HepG2 (cell line): Measurements from ENCODE around the gene GNB1. TPM values are rescaled to one million over a fixed set of nuclear protein-coding genes. Genes with fewer than 3 reads are reported as not detected.
A peak's percentile ranks its signal among the peaks of the same experiment; 100 is the strongest.

Experiments
- ATAC-seq: fragments of 200-7000 bp; cut with Tn5 transposase; 3 replicates; pipeline ENCODE4 v1.9.1; 2020; ENCODE audit warnings: mild to moderate bottlenecking, moderate library complexity
- BruUV-seq: library from RNA; stranded (reverse); fragments of 400-500 nt; replicated peaks from 2 replicates; lab custom pipeline; 2021; lab: Mats Ljungman, UMichigan
- CTCF ChIA-PET: fragments of 300-600 bp; formaldehyde crosslinking; extraction: SDS; loops from one replicate; lab custom pipeline; 2021; ENCODE audit warnings: low total read pairs, inconsistent platforms, low intra/inter-chr PET ratio; lab: Yijun Ruan, JAX
- POLR2A ChIA-PET: fragments of 350-600 bp; sonication (Branson Sonifier 250); formaldehyde crosslinking; loops from one replicate; lab custom pipeline; 2020; ENCODE audit warnings: antibody characterized with exemption, inconsistent platforms; lab: Yijun Ruan, JAX
- DNase-seq: peaks from one replicate; pipeline ENCODE4 v3.0.0-alpha.2; 2015; ENCODE audit warnings: low spot score
- FAIRE-seq: peaks from 3 replicates; lab custom pipeline; 2011; peaks lifted over from hg19 to GRCh38; lab: Jason Lieb, UNC
- H2AFZ ChIP-seq: one replicate; pipeline ENCODE4 v1.6.1; 2011; ENCODE audit warnings: low read length, inconsistent platforms
- H3K27ac ChIP-seq: fragments of 300-600 bp; 3 replicates; pipeline ENCODE4 v1.8.0; 2011; ENCODE audit warnings: mixed run types, mild to moderate bottlenecking, mixed read lengths, low read length, inconsistent platforms; ENCODE audit not compliant: insufficient read depth; ENCODE audit errors: extremely low read length
- H3K27me3 ChIP-seq, 2 experiments: fragments of 200-600 bp in 1 of 2; 2 replicates in 1 of 2; 3 replicates in 1 of 2; pipeline versions ENCODE4 v1.6.0 to v1.8.0; 2011; ENCODE audit warnings: low read length in 2 of 2, mild to moderate bottlenecking in 2 of 2, moderate library complexity in 2 of 2, inconsistent platforms in 1 of 2; ENCODE audit not compliant: insufficient read depth in 2 of 2, control insufficient read depth in 1 of 2
- H3K36me3 ChIP-seq, 2 experiments: fragments of 200-600 bp in 1 of 2; replicated peaks in 1 of 2; 2 replicates in 1 of 2; 3 replicates in 1 of 2; pipeline versions ENCODE4 v1.5.1 to v1.8.0; 2011; ENCODE audit warnings: low read length in 2 of 2, inconsistent platforms in 1 of 2; ENCODE audit not compliant: insufficient read depth in 2 of 2, control insufficient read depth in 1 of 2
- H3K4me1 ChIP-seq: 2 replicates; pipeline ENCODE4 v1.5.1; 2012; ENCODE audit warnings: low read length, inconsistent platforms; ENCODE audit not compliant: insufficient read depth
- H3K4me2 ChIP-seq: 2 replicates; pipeline ENCODE4 v1.6.0; 2011; ENCODE audit warnings: low read depth, low read length, inconsistent platforms
- H3K4me3 ChIP-seq, 3 experiments: fragments of 200-600 bp in 1 of 3; sonication (generic), shearing (Covaris generic) in 1 of 3; replicated peaks in 1 of 3; 2 replicates each; pipeline ENCODE4 v1.5.1; 2011 to 2016; ENCODE audit warnings: low read length in 3 of 3, inconsistent platforms in 2 of 3, low read depth in 2 of 3, mild to moderate bottlenecking in 2 of 3, control low read depth in 1 of 3, mixed read lengths in 1 of 3; ENCODE audit not compliant: insufficient read depth in 1 of 3
- H3K79me2 ChIP-seq: one replicate; pipeline ENCODE4 v1.6.1; 2011; ENCODE audit warnings: low read length, inconsistent platforms; ENCODE audit not compliant: insufficient read depth
- H3K9ac ChIP-seq: 2 replicates; pipeline ENCODE4 v1.6.0; 2011; ENCODE audit warnings: mild to moderate bottlenecking, low read depth, low read length, inconsistent platforms; ENCODE audit not compliant: insufficient read depth
- H3K9me3 ChIP-seq: 2 replicates; pipeline ENCODE4 v1.5.1; 2012; ENCODE audit warnings: mild to moderate bottlenecking, low read length
- H4K20me1 ChIP-seq: 2 replicates; pipeline ENCODE4 v1.6.0; 2011; ENCODE audit warnings: inconsistent platforms, mild to moderate bottlenecking, low read length, moderate library complexity; ENCODE audit not compliant: insufficient read depth
- ARID4A ChIP-seq: sonication (generic); formaldehyde crosslinking; IDR thresholded peaks from 2 replicates; pipeline ENCODE4 v1.5.0; 2020; ENCODE audit warnings: mild to moderate bottlenecking, missing genetic modification reagents, borderline replicate concordance
- ASH2L ChIP-seq: fragments of 300-600, 200-600 bp; sonication (generic); IDR thresholded peaks from 2 replicates; pipeline ENCODE4 v1.7.0; 2017; ENCODE audit warnings: low read depth, mild to moderate bottlenecking, moderate library complexity, mixed read lengths, low read length; ENCODE audit not compliant: insufficient read length
- CEBPZ ChIP-seq: IDR thresholded peaks from 2 replicates; pipeline ENCODE4 v1.6.1; 2012; ENCODE audit warnings: low read length, improper control_type of control experiment
- DPF2 ChIP-seq: sonication (generic); formaldehyde crosslinking; IDR thresholded peaks from 2 replicates; pipeline ENCODE4 v1.4.0; 2020; ENCODE audit warnings: mild to moderate bottlenecking, low read depth, missing genetic modification reagents, borderline replicate concordance
- ZFP36 ChIP-seq: fragments of 150-350 bp; IDR thresholded peaks from 2 replicates; pipeline ENCODE4 v1.6.1; 2018; ENCODE audit warnings: borderline replicate concordance, low read length, low read depth; ENCODE audit not compliant: partially characterized antibody
- ZNF121 ChIP-seq: sonication (generic); formaldehyde crosslinking; IDR thresholded peaks from 2 replicates; pipeline ENCODE4 v1.5.0; 2020; ENCODE audit warnings: mild to moderate bottlenecking, missing genetic modification reagents
- ZNF460 ChIP-seq: sonication (generic); formaldehyde crosslinking; IDR thresholded peaks from 2 replicates; pipeline ENCODE4 v1.5.1; 2020; ENCODE audit warnings: missing genetic modification reagents, mild to moderate bottlenecking, borderline replicate concordance
- ZNF770 ChIP-seq: sonication (generic); formaldehyde crosslinking; IDR thresholded peaks from 2 replicates; pipeline ENCODE4 v1.5.0; 2020; ENCODE audit warnings: mild to moderate bottlenecking, missing genetic modification reagents
- WGBS: methylation state at CpG from one replicate; pipeline ENCODE4 v1.1.6; 2017; ENCODE audit warnings: low lambda C conversion rate; 5-methylcytosine and 5-hydroxymethylcytosine counted together
- in situ Hi-C: cut with HindIII; loops from 2 replicates; pipeline ENCODE4 v1.10.0; 2017; ENCODE audit warnings: low pct_unique_long_range_greater_than_20kb; ENCODE audit not compliant: extremely low pct_ligation_motif_present
- intact Hi-C: fragments of 100-400 bp; cut with micrococcal nuclease; formaldehyde crosslinking; loops from one replicate; pipeline ENCODE4 v1.10.0; 2022; ENCODE audit not compliant: unreplicated experiment
- polyA plus RNA-seq, 8 experiments: library from polyadenylated mRNA; depleted of rRNA in 3 of 8; stranded (reverse) in 7 of 8; unstranded in 1 of 8; fragments of >200 nt; fragmentation: Illumina TruSeq in 4 of 8; extraction: Trizol in 4 of 8; gene quantifications; 2 replicates each; pipeline versions ENCODE4 v1.2.1 to v1.2.3, GENCODE V29; 2011 to 2016; ENCODE audit warnings: low read depth in 4 of 8, missing spikeins in 1 of 8, mixed read lengths in 1 of 8; ENCODE audit not compliant: insufficient read depth in 1 of 8
- total RNA-seq, 5 experiments: library from RNA; depleted of rRNA; stranded (reverse); fragments of >200 nt; fragmentation: Illumina TruSeq; extraction: Trizol; gene quantifications; 2 replicates each; pipeline ENCODE4 v1.2.3, GENCODE V29; 2016; ENCODE audit warnings: low read depth in 1 of 5

The GNB1 gene
- total and polyA plus RNA-seq, 2 of the 13 experiments (the other 11 are each of a cell fraction or from before 2014, with no cell fraction given), result 66.2 to 327 TPM

- TF ChIP-seq ZNF460 (CRISPR knock-in tag) (peak; percentile 4; the same call in 1 of the 2 replicates), ZFP36 (no peak), CEBPZ (no peak), ASH2L (peak; percentile 23), ZNF121 (peak; percentile 67), DPF2 (CRISPR knock-in tag) (no peak), ZNF770 (CRISPR knock-in tag) (peak; percentile 52), ARID4A (CRISPR knock-in tag) (no peak)
- intact Hi-C loops, result loop anchor here (5.0 kb wide), 1 partner anchor 130 kb away; no protein-coding TSS in a partner anchor
- peak overlapping the region; percentile 96 for H3K9ac ChIP-seq
- ATAC-seq (no peak), DNase-seq (no peak), FAIRE-seq (peak; percentile 36)
- peaks cover 2% of the 10 kb centered on the region; the same call in 1 of the 2 replicates for H3K9me3 ChIP-seq
- no peak overlapping the region for H2AFZ ChIP-seq
- H3K4me3 ChIP-seq, result peak overlapping the region; percentile 57 to 95 (median 92)
- peaks cover 0 to 8% of the 10 kb centered on the region in 2 experiments; a peak in 4 of 5 replicates for H3K36me3 ChIP-seq
- peak overlapping the region; percentile 93 for H3K4me2 ChIP-seq
- CTCF ChIA-PET, result no interaction called here
- in situ Hi-C loops, result no loop called here
- 56% methylated on average over 9 of the region's 9 CpGs for WGBS
- H4K20me1 ChIP-seq, result peaks cover 7% of the 10 kb centered on the region
- POLR2A ChIA-PET, result interaction anchor here (0.7 to 1.9 kb wide), 4 partner anchors 8 to 143 kb away, joined by 3 to 19 read pairs (median 4); no protein-coding TSS in a partner anchor
- BruUV-seq, result TSS peak; percentile 60
- peak overlapping the region; percentile 27 for H3K27ac ChIP-seq
- H3K79me2 ChIP-seq, result peaks cover 52% of the 10 kb centered on the region
- no peaks in the 10 kb centered on the region for H3K27me3 ChIP-seq
- H3K4me1 ChIP-seq, result peaks cover 59% of the 10 kb centered on the region
These were observed 114.0 kb downstream of the GNB1 start for GRCh38 chr1:1776672-1777582.
